IMR-90 (cell line): Measurements from ENCODE around the gene PAK5. TPM values are rescaled to one million over a fixed set of nuclear protein-coding genes. Genes with fewer than 3 reads are reported as not detected.

Source experiments
- ATAC-seq: fragments of 200-7000 bp; cut with Tn5 transposase; 2 replicates; pipeline ENCODE4 v1.9.1; 2020; ENCODE audit warnings: low read depth, mild to moderate bottlenecking, moderate library complexity
- BruUV-seq: library from RNA; stranded (reverse); fragments of 400-500 nt; replicated peaks from 2 replicates; lab custom pipeline; 2021; lab: Mats Ljungman, UMichigan
- CTCF ChIA-PET: fragments of 300-600 bp; formaldehyde crosslinking; extraction: SDS; loops from one replicate; lab custom pipeline; 2021; ENCODE audit warnings: antibody characterized with exemption; lab: Yijun Ruan, JAX
- POLR2A ChIA-PET: fragments of 300-600 bp; sonication (Branson Sonifier 250); formaldehyde crosslinking; loops from one replicate; lab custom pipeline; 2022; ENCODE audit warnings: antibody characterized with exemption; ENCODE audit not compliant: unreplicated experiment; lab: Charles Lee
- DNase-seq: peaks from one replicate; pipeline ENCODE4 v3.0.0; 2013
- H2AFZ ChIP-seq: replicated peaks from 2 replicates; pipeline ENCODE3; 2013; ENCODE audit warnings: low read length, mild to moderate bottlenecking; ENCODE audit not compliant: poor library complexity
- H2AK5ac ChIP-seq: 2 replicates; pipeline ENCODE4 v1.6.1; 2013; ENCODE audit warnings: low read depth, low read length, inconsistent platforms
- H2AK9ac ChIP-seq: replicated peaks from 2 replicates; pipeline ENCODE3; 2013; ENCODE audit warnings: mild to moderate bottlenecking, low read depth, low read length, moderate library complexity; ENCODE audit not compliant: poor library complexity
- H2BK120ac ChIP-seq: 2 replicates; pipeline ENCODE4 v1.6.1; 2013; ENCODE audit warnings: low read depth, low read length, inconsistent platforms
- H2BK15ac ChIP-seq: 3 replicates; pipeline ENCODE4 v1.6.1; 2013; ENCODE audit warnings: low read depth, low read length, inconsistent platforms
- H2BK20ac ChIP-seq: 2 replicates; pipeline ENCODE4 v1.6.1; 2013; ENCODE audit warnings: low read depth, mild to moderate bottlenecking, inconsistent platforms, low read length, moderate library complexity
- H2BK5ac ChIP-seq: 2 replicates; pipeline ENCODE4 v1.6.1; 2013; ENCODE audit warnings: mild to moderate bottlenecking, low read depth, low read length, inconsistent platforms; ENCODE audit not compliant: poor library complexity, severe bottlenecking
- H3K14ac ChIP-seq: replicated peaks from 2 replicates; pipeline ENCODE4 v1.6.1; 2013; ENCODE audit warnings: low read depth, low read length, inconsistent platforms
- H3K18ac ChIP-seq: 2 replicates; pipeline ENCODE4 v1.6.1; 2013; ENCODE audit warnings: low read depth, low read length, control low read depth
- H3K23ac ChIP-seq: 2 replicates; pipeline ENCODE4 v1.6.1; 2013; ENCODE audit warnings: low read depth, low read length, inconsistent platforms
- H3K27ac ChIP-seq: 2 replicates; pipeline ENCODE4 v1.5.1; 2013; ENCODE audit warnings: mild to moderate bottlenecking, control low read depth, low read length; ENCODE audit not compliant: insufficient read depth
- H3K27me3 ChIP-seq: 2 replicates; pipeline ENCODE4 v1.6.1; 2013; ENCODE audit warnings: low read length; ENCODE audit not compliant: control insufficient read depth, insufficient read depth
- H3K36me3 ChIP-seq: 2 replicates; pipeline ENCODE4 v1.6.1; 2013; ENCODE audit warnings: low read length, mixed read lengths; ENCODE audit not compliant: control insufficient read depth, insufficient read depth
- H3K4ac ChIP-seq: 2 replicates; pipeline ENCODE4 v1.6.1; 2013; ENCODE audit warnings: low read depth, low read length, inconsistent platforms
- H3K4me1 ChIP-seq: 2 replicates; pipeline ENCODE4 v1.6.1; 2013; ENCODE audit warnings: low read length, mixed read lengths; ENCODE audit not compliant: control insufficient read depth, insufficient read depth
- H3K4me2 ChIP-seq: 2 replicates; pipeline ENCODE4 v1.6.1; 2013; ENCODE audit warnings: low read depth, mild to moderate bottlenecking, control low read depth, low read length, moderate library complexity
- H3K4me3 ChIP-seq: 2 replicates; pipeline ENCODE4 v1.5.1; 2013; ENCODE audit warnings: low read depth, mild to moderate bottlenecking, control low read depth, low read length, moderate library complexity; ENCODE audit not compliant: insufficient read depth
- H3K56ac ChIP-seq: 2 replicates; pipeline ENCODE4 v1.6.1; 2013; ENCODE audit warnings: low read length, inconsistent platforms; ENCODE audit not compliant: insufficient read depth; ENCODE audit errors: extremely low read depth
- H3K79me1 ChIP-seq, 2 experiments: 2 replicates each; pipeline ENCODE4 v1.6.1; 2013; ENCODE audit warnings: low read length in 2 of 2, inconsistent platforms in 1 of 2, low read depth in 1 of 2
- H3K9ac ChIP-seq: 2 replicates; pipeline ENCODE4 v1.6.1; 2013; ENCODE audit warnings: low read depth, low read length, control low read depth
- H3K9me1 ChIP-seq: 2 replicates; pipeline ENCODE4 v1.6.1; 2013; ENCODE audit warnings: low read length, inconsistent platforms; ENCODE audit not compliant: insufficient read depth
- H3K9me3 ChIP-seq: 2 replicates; pipeline ENCODE4 v1.6.1; 2013; ENCODE audit warnings: low read length; ENCODE audit not compliant: control insufficient read depth, insufficient read depth
- H4K20me1 ChIP-seq: 2 replicates; pipeline ENCODE4 v1.6.1; 2013; ENCODE audit warnings: low read length, inconsistent platforms; ENCODE audit not compliant: insufficient read depth
- H4K5ac ChIP-seq: 2 replicates; pipeline ENCODE4 v1.6.1; 2013; ENCODE audit warnings: mild to moderate bottlenecking, low read depth, low read length, control low read depth
- H4K8ac ChIP-seq, 2 experiments: 2 replicates each; pipeline ENCODE4 v1.6.1; 2013; ENCODE audit warnings: low read depth in 2 of 2, low read length in 2 of 2, control low read depth in 1 of 2, inconsistent platforms in 1 of 2
- H4K91ac ChIP-seq: 2 replicates; pipeline ENCODE4 v1.6.1; 2013; ENCODE audit warnings: low read depth, low read length, inconsistent platforms; ENCODE audit not compliant: insufficient read depth
- BHLHE40 ChIP-seq: fragments of 150-350 bp; IDR thresholded peaks from 2 replicates; pipeline ENCODE4 v1.6.1; 2016; ENCODE audit warnings: mild to moderate bottlenecking, low read depth, low read length
- RAD21 ChIP-seq: IDR thresholded peaks from 2 replicates; pipeline ENCODE4 v1.6.1; 2012; ENCODE audit warnings: low read length, improper control_type of control experiment
- RCOR1 ChIP-seq: IDR thresholded peaks from 2 replicates; pipeline ENCODE4 v1.6.1; 2012; ENCODE audit warnings: mild to moderate bottlenecking, low read length, improper control_type of control experiment; ENCODE audit not compliant: insufficient replicate concordance
- RFX5 ChIP-seq: IDR thresholded peaks from 2 replicates; pipeline ENCODE4 v1.8.0; 2012; ENCODE audit warnings: low read depth, mild to moderate bottlenecking, low read length, moderate library complexity
- WGBS, 2 experiments: methylation state at CpG; one replicate each; pipeline versions ENCODE4 v1.1.5 to v1.1.7; 2013; ENCODE audit warnings: missing lambda C conversion rate in 2 of 2; ENCODE audit not compliant: insufficient read length in 1 of 2; ENCODE audit errors: extremely low coverage in 2 of 2; 5-methylcytosine and 5-hydroxymethylcytosine counted together
- dilution Hi-C: fragments of 300-500 bp; cut with HindIII; formaldehyde crosslinking; loops from one replicate; pipeline ENCODE4 v1.14.3; 2018; ENCODE audit warnings: low sequenced_read_pairs; ENCODE audit not compliant: unreplicated experiment
- in situ Hi-C: fragments of 300-500 bp; cut with MboI; formaldehyde crosslinking; loops from 3 replicates; pipeline ENCODE4 v1.14.3; 2019; ENCODE audit warnings: low sequenced_read_pairs, inconsistent platforms, mixed read lengths
- intact Hi-C: fragments of 100-400 bp; cut with micrococcal nuclease; formaldehyde crosslinking; loops from 2 replicates; pipeline ENCODE4 v1.10.0; 2022
- polyA plus RNA-seq, 3 experiments: library from polyadenylated mRNA; depleted of rRNA; stranded (reverse); fragments of >200 nt; gene quantifications; 2 replicates each; pipeline ENCODE4 v1.2.3, GENCODE V29; 2012; ENCODE audit warnings: low replicate concordance in 1 of 3
- total RNA-seq: library from RNA; depleted of rRNA; stranded (reverse); fragments of >200 nt; gene quantifications from 2 replicates; pipeline ENCODE4 v1.2.3, GENCODE V29; 2012
- TF ChIP-seq, protein P1 (sequence below): fragments of 150-350 bp; IDR thresholded peaks from 2 replicates; pipeline ENCODE4 v1.6.1; 2016; ENCODE audit warnings: low read depth, mild to moderate bottlenecking, low read length, moderate library complexity, borderline replicate concordance

The PAK5 gene
- total and polyA plus RNA-seq, 2 of the 4 experiments (the other 2 are of a cell fraction), result not detected

DNA sequence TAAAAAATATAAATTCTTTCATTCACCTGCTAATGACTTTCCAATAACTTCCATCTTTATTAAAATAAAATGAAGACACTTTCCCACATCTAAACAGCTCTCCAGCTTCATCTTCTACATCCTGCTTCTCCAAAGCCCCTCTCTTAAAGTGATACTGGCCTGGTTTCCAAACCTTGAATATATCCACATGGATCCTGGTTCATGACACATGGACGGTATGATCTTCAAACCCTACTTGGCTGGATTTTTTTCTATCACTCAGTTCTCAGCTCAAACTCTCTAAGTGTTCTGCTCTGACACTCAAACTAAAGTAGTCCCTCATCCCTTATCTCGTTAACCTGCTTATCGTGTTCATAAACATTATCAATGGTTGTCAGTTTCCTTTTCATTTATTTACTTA, 128.2 kb downstream of the PAK5 start:
- H2BK15ac ChIP-seq, result no peak overlapping the region
- H2BK5ac ChIP-seq, result no peak overlapping the region
- no peaks in the 10 kb centered on the region for H3K9me1 ChIP-seq
- H3K4ac ChIP-seq, result no peak overlapping the region
- no peak overlapping the region for H3K4me2 ChIP-seq
- no peak for ATAC-seq
- CTCF ChIA-PET, result no interaction called here
- no peak overlapping the region for H3K23ac ChIP-seq
- BruUV-seq, result no TSS peak
- 7% methylated on average over 2 of the region's 3 CpGs; no CpG with 5 or more reads in 1 of the 2 experiments for WGBS, 2 experiments
- no peak overlapping the region for H4K91ac ChIP-seq
- TF ChIP-seq RAD21 (no peak), RCOR1 (no peak), BHLHE40 (no peak), RFX5 (no peak)
- TF ChIP-seq, protein P1, sequence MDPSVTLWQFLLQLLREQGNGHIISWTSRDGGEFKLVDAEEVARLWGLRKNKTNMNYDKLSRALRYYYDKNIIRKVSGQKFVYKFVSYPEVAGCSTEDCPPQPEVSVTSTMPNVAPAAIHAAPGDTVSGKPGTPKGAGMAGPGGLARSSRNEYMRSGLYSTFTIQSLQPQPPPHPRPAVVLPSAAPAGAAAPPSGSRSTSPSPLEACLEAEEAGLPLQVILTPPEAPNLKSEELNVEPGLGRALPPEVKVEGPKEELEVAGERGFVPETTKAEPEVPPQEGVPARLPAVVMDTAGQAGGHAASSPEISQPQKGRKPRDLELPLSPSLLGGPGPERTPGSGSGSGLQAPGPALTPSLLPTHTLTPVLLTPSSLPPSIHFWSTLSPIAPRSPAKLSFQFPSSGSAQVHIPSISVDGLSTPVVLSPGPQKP, result no peak
- no peak overlapping the region for H3K27ac ChIP-seq
- no peak for DNase-seq
- H3K56ac ChIP-seq, result no peak overlapping the region
- no peaks in the 10 kb centered on the region for H3K36me3 ChIP-seq
- H2BK20ac ChIP-seq, result no peak overlapping the region
- H2BK120ac ChIP-seq, result no peak overlapping the region
- dilution Hi-C loops, result no loop called here
- H3K18ac ChIP-seq, result no peak overlapping the region
- H3K79me1 ChIP-seq, result no peaks in the 10 kb centered on the region
- no peaks in the 10 kb centered on the region for H4K20me1 ChIP-seq
- no peak overlapping the region for H2AK5ac ChIP-seq
- H3K14ac ChIP-seq, result no peak overlapping the region
- no peaks in the 10 kb centered on the region for H3K4me1 ChIP-seq
- no peak overlapping the region for H3K4me3 ChIP-seq
- POLR2A ChIA-PET, result no interaction called here
- H3K9ac ChIP-seq, result no peak overlapping the region
- intact Hi-C loops, result no loop called here
- no peak overlapping the region for H2AFZ ChIP-seq
- no peak overlapping the region for H4K5ac ChIP-seq
- no peak overlapping the region for H4K8ac ChIP-seq
- no peaks in the 10 kb centered on the region for H3K27me3 ChIP-seq
- in situ Hi-C loops, result loop anchor here (25.0 kb wide), 1 partner anchor 98 kb away; no protein-coding TSS in a partner anchor
- H2AK9ac ChIP-seq, result no peak overlapping the region
- no peaks in the 10 kb centered on the region for H3K9me3 ChIP-seq
